Caco-2 (cell line): ENCODE results near the gene TOPAZ1. TPM values are rescaled to one million over a fixed set of nuclear protein-coding genes. Genes with fewer than 3 reads are reported as not detected.

Experiments
- BruUV-seq: library from RNA; stranded (reverse); fragments of 400-500 nt; replicated peaks from 2 replicates; lab custom pipeline; 2021; lab: Mats Ljungman, UMichigan
- CTCF ChIA-PET: fragments of 300-600 bp; sonication (Branson Sonifier 250); formaldehyde crosslinking; loops from one replicate; lab custom pipeline; 2022; ENCODE audit warnings: antibody characterized with exemption; lab: Charles Lee
- POLR2A ChIA-PET: fragments of 300-600 bp; sonication (Branson Sonifier 250); formaldehyde crosslinking; loops from one replicate; lab custom pipeline; 2022; ENCODE audit warnings: antibody characterized with exemption; lab: Charles Lee
- DNase-seq, 2 experiments: peaks; one replicate each; pipeline versions ENCODE4 v3.0.0 to v3.0.0-alpha.2; 2020 to 2022
- H3K27me3 ChIP-seq: replicated peaks from 2 replicates; pipeline ENCODE4 v1.6.0; 2011; ENCODE audit warnings: low read length; ENCODE audit not compliant: control insufficient read depth, insufficient read depth
- H3K36me3 ChIP-seq: 2 replicates; pipeline ENCODE4 v1.5.1; 2011; ENCODE audit warnings: low read length; ENCODE audit not compliant: control insufficient read depth, insufficient read depth
- H3K4me1 ChIP-seq: fragments of 250-450 bp; sonication (Bioruptor Pico); 2 replicates; pipeline ENCODE4 v1.5.1; 2020; ENCODE audit warnings: mild to moderate bottlenecking
- H3K4me3 ChIP-seq: 2 replicates; pipeline ENCODE4 v1.5.1; 2011; ENCODE audit warnings: low read depth, mild to moderate bottlenecking, control low read depth, low read length
- H3K9me3 ChIP-seq: fragments of 250-450 bp; sonication (Bioruptor Pico); 2 replicates; pipeline ENCODE4 v1.5.1; 2020; ENCODE audit warnings: mild to moderate bottlenecking, moderate library complexity
- H3K27ac Mint-ChIP-seq: one replicate; pipeline ENCODE4 v1.8.0; 2022; ENCODE audit warnings: mixed read lengths; ENCODE audit not compliant: unreplicated experiment
- H3K27me3 Mint-ChIP-seq: one replicate; pipeline ENCODE4 v1.8.0; 2022; ENCODE audit warnings: mixed read lengths; ENCODE audit not compliant: insufficient read depth, unreplicated experiment
- H3K36me3 Mint-ChIP-seq: one replicate; pipeline ENCODE4 v1.8.0; 2022; ENCODE audit warnings: mild to moderate bottlenecking, mixed read lengths; ENCODE audit not compliant: insufficient read depth, unreplicated experiment
- H3K4me1 Mint-ChIP-seq: one replicate; pipeline ENCODE4 v1.8.0; 2022; ENCODE audit warnings: low read depth, mixed read lengths; ENCODE audit not compliant: unreplicated experiment
- H3K4me3 Mint-ChIP-seq: one replicate; pipeline ENCODE4 v1.8.0; 2022; ENCODE audit warnings: mild to moderate bottlenecking, moderate library complexity, mixed read lengths; ENCODE audit not compliant: unreplicated experiment
- H3K9me3 Mint-ChIP-seq: one replicate; pipeline ENCODE4 v1.8.0; 2022; ENCODE audit warnings: mixed read lengths; ENCODE audit not compliant: unreplicated experiment
- CTCF ChIP-seq, 2 experiments: fragments of 200-600 bp in 1 of 2; IDR thresholded peaks; 1 replicate in 1 of 2; 2 replicates in 1 of 2; pipeline versions ENCODE4 v1.5.1 to v1.8.0; 2011 to 2022; ENCODE audit warnings: antibody characterized with exemption in 1 of 2, control low read depth in 1 of 2, inconsistent platforms in 1 of 2, low read depth in 1 of 2, low read length in 1 of 2, mild to moderate bottlenecking in 1 of 2, moderate library complexity in 1 of 2; ENCODE audit not compliant: insufficient read depth in 1 of 2, severe bottlenecking in 1 of 2, unreplicated experiment in 1 of 2
- intact Hi-C: fragments of 100-400 bp; cut with micrococcal nuclease; formaldehyde crosslinking; loops from one replicate; pipeline ENCODE4 v1.10.0; 2022; ENCODE audit not compliant: unreplicated experiment
- total RNA-seq: library from RNA; stranded (reverse); gene quantifications from 2 replicates; pipeline ENCODE4 v1.2.3, GENCODE V29; 2022

TOPAZ1 gene
- total RNA-seq, 1 experiment from 2014 or later, result not detected

- no peak for TF ChIP-seq CTCF (IDR thresholded peaks at IDR 0.05; ENCODE audit: insufficient read depth in 1 of 2, low read depth in 1 of 2, low read length in 1 of 2, severe bottlenecking in 1 of 2, unreplicated experiment in 1 of 2)
- intact Hi-C loops, result no loop called here
- H3K4me1 ChIP-seq, result no peaks in the 10 kb centered on the region
- no peaks in the 10 kb centered on the region for H3K27me3 ChIP-seq
- H3K9me3 ChIP-seq, result no peaks in the 10 kb centered on the region
- Mint-ChIP-seq H3K27ac (no peak overlapping the region), H3K36me3 (no peaks in the 10 kb centered on the region), H3K9me3 (no peaks in the 10 kb centered on the region), H3K4me1 (no peaks in the 10 kb centered on the region), H3K4me3 (no peak overlapping the region), H3K27me3 (peaks cover 6% of the 10 kb centered on the region)
- no TSS peak for BruUV-seq
- CTCF ChIA-PET, result interaction anchor here (0.6 kb wide), 1 partner anchor 79 kb away, joined by 3 read pairs; no protein-coding TSS in a partner anchor
- no peaks in the 10 kb centered on the region for H3K36me3 ChIP-seq
- DNase-seq, result no peak
- POLR2A ChIA-PET, result no interaction called here
- no peak overlapping the region for H3K4me3 ChIP-seq
Observed at GRCh38 chr3:44224131-44224530, 17.6 kb upstream of the TOPAZ1 start.

GRCh38 chr3:44226573-44226972 is 15.1 kb upstream of the TOPAZ1 start:
- H3K4me1 ChIP-seq, result no peaks in the 10 kb centered on the region
- H3K4me3 ChIP-seq, result no peak overlapping the region
- no TSS peak for BruUV-seq
- ChIA-PET POLR2A (no interaction called here), CTCF (no interaction called here)
- H3K9me3 ChIP-seq, result no peaks in the 10 kb centered on the region
- no peaks in the 10 kb centered on the region for H3K9me3 Mint-ChIP-seq
- no peak for TF ChIP-seq CTCF (IDR thresholded peaks at IDR 0.05; ENCODE audit: insufficient read depth in 1 of 2, low read depth in 1 of 2, low read length in 1 of 2, severe bottlenecking in 1 of 2, unreplicated experiment in 1 of 2)
- intact Hi-C loops, result no loop called here
- no peaks in the 10 kb centered on the region for H3K36me3 ChIP-seq
- no peaks in the 10 kb centered on the region for H3K4me1 Mint-ChIP-seq
- H3K27me3 Mint-ChIP-seq, result peaks cover 6% of the 10 kb centered on the region
- peaks cover 6% of the 10 kb centered on the region for H3K36me3 Mint-ChIP-seq
- H3K27ac Mint-ChIP-seq, result no peak overlapping the region
- no peaks in the 10 kb centered on the region for H3K27me3 ChIP-seq
- DNase-seq, result no peak
- H3K4me3 Mint-ChIP-seq, result no peak overlapping the region

- Mint-ChIP-seq H3K36me3 (peaks cover 6% of the 10 kb centered on the region), H3K4me1 (no peaks in the 10 kb centered on the region), H3K4me3 (no peak overlapping the region), H3K9me3 (no peaks in the 10 kb centered on the region), H3K27ac (no peak overlapping the region), H3K27me3 (peaks cover 6% of the 10 kb centered on the region)
- Histone ChIP-seq H3K4me1 (no peaks in the 10 kb centered on the region), H3K36me3 (no peaks in the 10 kb centered on the region), H3K4me3 (no peak overlapping the region), H3K9me3 (no peaks in the 10 kb centered on the region), H3K27me3 (no peaks in the 10 kb centered on the region)
- intact Hi-C loops, result no loop called here
- POLR2A ChIA-PET, result no interaction called here
- no TSS peak for BruUV-seq
- DNase-seq, result no peak
- no peak for TF ChIP-seq CTCF (IDR thresholded peaks at IDR 0.05; ENCODE audit: insufficient read depth in 1 of 2, low read depth in 1 of 2, low read length in 1 of 2, severe bottlenecking in 1 of 2, unreplicated experiment in 1 of 2)
- CTCF ChIA-PET, result no interaction called here
Observed at GRCh38 chr3:44227632-44228031, 14.1 kb upstream of the TOPAZ1 start.
